Measurements from ENCODE around the gene MAP1LC3A. TPM values are rescaled to one million over a fixed set of nuclear protein-coding genes. Genes with fewer than 3 reads are reported as not detected.

The MAP1LC3A gene
- total RNA-seq, 1 experiment from 2014 or later = 44.2 TPM

- no peak for DNase-seq (ENCODE audit: low read depth)
These were observed 16.3 kb downstream of the MAP1LC3A start for GRCh38 chr20:34574861-34575260.

- no peak for DNase-seq (ENCODE audit: low read depth)
These were observed 16.8 kb downstream of the MAP1LC3A start for GRCh38 chr20:34575271-34575670.

- no peak for DNase-seq (ENCODE audit: low read depth)
These were observed 17.2 kb downstream of the MAP1LC3A start for GRCh38 chr20:34575756-34576155.

GRCh38 chr20:34577061-34577460 lies 18.5 kb downstream of the MAP1LC3A start:
- DNase-seq (ENCODE audit: low read depth) = no peak

- peak; percentile 8 for DNase-seq (ENCODE audit: low read depth)
These were observed 19.5 kb downstream of the MAP1LC3A start for GRCh38 chr20:34578025-34578424.

GRCh38 chr20:34578521-34578920 lies 20.0 kb downstream of the MAP1LC3A start:
- no peak for DNase-seq (ENCODE audit: low read depth)

- peak; percentile 74 for DNase-seq (ENCODE audit: low read depth)
These were observed 20.9 kb downstream of the MAP1LC3A start for GRCh38 chr20:34579191-34579978.

- DNase-seq (ENCODE audit: low read depth) = peak; percentile 26
These were observed 21.7 kb downstream of the MAP1LC3A start for GRCh38 chr20:34579979-34580940.

- peak; percentile 15 for DNase-seq (ENCODE audit: low read depth)
These were observed 23.0 kb downstream of the MAP1LC3A start for GRCh38 chr20:34581341-34582184.

GRCh38 chr20:34582221-34582620 lies 23.7 kb downstream of the MAP1LC3A start:
- no peak for DNase-seq (ENCODE audit: low read depth)

- DNase-seq (ENCODE audit: low read depth) = peak; percentile 15
These were observed 24.4 kb downstream of the MAP1LC3A start for GRCh38 chr20:34582911-34583310.

- DNase-seq (ENCODE audit: low read depth) = no peak
These were observed 25.0 kb downstream of the MAP1LC3A start for GRCh38 chr20:34583544-34583943.

- DNase-seq (ENCODE audit: low read depth) = no peak
These were observed 26.5 kb downstream of the MAP1LC3A start for GRCh38 chr20:34585019-34585418.

- DNase-seq (ENCODE audit: low read depth) = no peak
These were observed 28.1 kb downstream of the MAP1LC3A start for GRCh38 chr20:34586488-34587163.

GRCh38 chr20:34595377-34596184 lies 37.1 kb downstream of the MAP1LC3A start:
- DNase-seq (ENCODE audit: low read depth) = no peak

GRCh38 chr20:34600892-34601653 lies 42.6 kb downstream of the MAP1LC3A start:
- DNase-seq (ENCODE audit: low read depth) = no peak

- DNase-seq (ENCODE audit: low read depth) = peak; percentile 12
These were observed 46.7 kb downstream of the MAP1LC3A start for GRCh38 chr20:34604980-34605788.

GRCh38 chr20:34607066-34607465 lies 48.5 kb downstream of the MAP1LC3A start:
- DNase-seq (ENCODE audit: low read depth) = no peak
